ENCODE results near the gene IL4R. TPM values are rescaled to one million over a fixed set of nuclear protein-coding genes. Genes with fewer than 3 reads are reported as not detected.

Gene IL4R
- total RNA-seq, 1 experiment from 2014 or later, result 28.6 TPM

DNA sequence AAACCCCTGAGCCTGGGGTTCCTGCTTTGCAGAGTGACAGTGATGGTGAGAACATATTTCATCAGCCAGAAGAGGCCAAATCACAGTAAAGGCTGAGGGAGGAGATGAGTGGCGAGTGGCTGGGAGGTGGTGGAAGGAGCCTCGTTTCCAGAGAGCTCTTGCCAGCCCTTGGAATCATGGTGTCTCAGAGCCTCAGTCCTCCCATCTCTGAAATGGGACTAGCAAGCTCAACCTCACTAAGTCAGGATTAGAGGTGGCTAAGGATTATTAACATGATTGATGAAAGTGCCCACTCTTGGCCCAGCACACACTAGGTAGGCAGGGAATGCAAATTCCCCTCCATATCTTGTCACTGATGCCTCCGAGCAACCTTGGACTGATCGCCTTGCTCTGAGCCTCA is 43.0 kb downstream of the IL4R start:
- no peak overlapping the region for H3K27ac Mint-ChIP-seq
- Histone ChIP-seq H3K56ac (ENCODE audit: insufficient read length, low read depth, low read length) (no peak overlapping the region), H2BK15ac (ENCODE audit: low read depth, low read length) (no peak overlapping the region), H4K8ac (replicated peaks; ENCODE audit: insufficient read length, low read depth, low read length) (no peak overlapping the region), H3K14ac (ENCODE audit: insufficient read depth, low read length) (no peak overlapping the region), H2AK5ac (ENCODE audit: insufficient read length, low read length) (no peak overlapping the region), H3K27ac (ENCODE audit: insufficient read length, low read depth, low read length) (no peak overlapping the region), H3K4me2 (ENCODE audit: insufficient read depth, insufficient read length, low read length) (no peak overlapping the region), H3K9ac (ENCODE audit: extremely low read depth, insufficient read length, low read length) (no peak overlapping the region), H3K79me1 (ENCODE audit: insufficient read depth, low read depth, low read length, poor library complexity, severe bottlenecking) (no peaks in the 10 kb centered on the region), H4K20me1 (ENCODE audit: control insufficient read depth, insufficient read depth, insufficient read length) (no peaks in the 10 kb centered on the region), H2BK12ac (ENCODE audit: insufficient read length, low read depth, low read length) (no peak overlapping the region), H3K27me3 (ENCODE audit: insufficient read depth, low read length) (no peaks in the 10 kb centered on the region), H3K9me3 (ENCODE audit: control insufficient read depth, low read depth, low read length) (no peaks in the 10 kb centered on the region), H3K23ac (ENCODE audit: insufficient read length, low read depth, low read length) (no peak overlapping the region), H2BK120ac (ENCODE audit: low read depth, low read length, poor library complexity, severe bottlenecking) (no peak overlapping the region), H2BK20ac (ENCODE audit: low read depth, low read length, poor library complexity, severe bottlenecking) (no peak overlapping the region), H3K18ac (ENCODE audit: insufficient read length, low read depth, low read length) (no peak overlapping the region), H3K23me2 (ENCODE audit: insufficient read length, low read depth, low read length, poor library complexity, severe bottlenecking) (no peaks in the 10 kb centered on the region), H3K4me1 (ENCODE audit: insufficient read depth, low read length) (no peaks in the 10 kb centered on the region), H4K5ac (ENCODE audit: insufficient read length, low read depth, low read length) (no peak overlapping the region), H3K4ac (ENCODE audit: low read depth, low read length) (no peak overlapping the region), H3T11ph (ENCODE audit: low read length) (no peak overlapping the region), H3K79me2 (ENCODE audit: insufficient read depth, low read length) (no peaks in the 10 kb centered on the region), H2AFZ (ENCODE audit: low read length) (no peak overlapping the region), H2BK5ac (ENCODE audit: insufficient read length, low read length) (no peak overlapping the region), H4K91ac (ENCODE audit: insufficient read length, low read depth, low read length) (no peak overlapping the region)
- WGBS (ENCODE audit: extremely low coverage, insufficient read length, low lambda C conversion rate), result no CpG with 5 or more reads among the region's 4 CpGs
- H3K36me3 Mint-ChIP-seq (ENCODE audit: insufficient read depth in 1 of 3, low read depth in 3 of 3), result peaks cover 21 to 51% (median 33%) of the 10 kb centered on the region in 3 experiments; a peak in 6 of 7 replicates
- TF ChIP-seq, protein P1, sequence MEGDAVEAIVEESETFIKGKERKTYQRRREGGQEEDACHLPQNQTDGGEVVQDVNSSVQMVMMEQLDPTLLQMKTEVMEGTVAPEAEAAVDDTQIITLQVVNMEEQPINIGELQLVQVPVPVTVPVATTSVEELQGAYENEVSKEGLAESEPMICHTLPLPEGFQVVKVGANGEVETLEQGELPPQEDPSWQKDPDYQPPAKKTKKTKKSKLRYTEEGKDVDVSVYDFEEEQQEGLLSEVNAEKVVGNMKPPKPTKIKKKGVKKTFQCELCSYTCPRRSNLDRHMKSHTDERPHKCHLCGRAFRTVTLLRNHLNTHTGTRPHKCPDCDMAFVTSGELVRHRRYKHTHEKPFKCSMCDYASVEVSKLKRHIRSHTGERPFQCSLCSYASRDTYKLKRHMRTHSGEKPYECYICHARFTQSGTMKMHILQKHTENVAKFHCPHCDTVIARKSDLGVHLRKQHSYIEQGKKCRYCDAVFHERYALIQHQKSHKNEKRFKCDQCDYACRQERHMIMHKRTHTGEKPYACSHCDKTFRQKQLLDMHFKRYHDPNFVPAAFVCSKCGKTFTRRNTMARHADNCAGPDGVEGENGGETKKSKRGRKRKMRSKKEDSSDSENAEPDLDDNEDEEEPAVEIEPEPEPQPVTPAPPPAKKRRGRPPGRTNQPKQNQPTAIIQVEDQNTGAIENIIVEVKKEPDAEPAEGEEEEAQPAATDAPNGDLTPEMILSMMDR (conservative IDR thresholded peaks at IDR 0.05), result no peak
- H3K4me3 Mint-ChIP-seq, result no peak overlapping the region
- H3K9me3 Mint-ChIP-seq, result no peaks in the 10 kb centered on the region; a peak in 1 of 5 replicates
- DNase-seq, result no peak
- peaks cover 5 to 6% of the 10 kb centered on the region in 2 experiments for H3K4me1 Mint-ChIP-seq
- H3K27me3 Mint-ChIP-seq (ENCODE audit: low read depth), result no peaks in the 10 kb centered on the region
